Renal pelvis (tissue), 4 donors: ENCODE data around the gene PMVK. TPM values are rescaled to one million over a fixed set of nuclear protein-coding genes. Genes with fewer than 3 reads are reported as not detected.
"Not testable (repeated sequence)": the region's sequence is repeated elsewhere in the genome, so short reads cannot be mapped to it uniquely, and the experiment has no call there.

Source experiments
- DNase-seq: peaks from one replicate; pipeline ENCODE4 v3.0.0-alpha.2; 2013
- polyA plus RNA-seq, 3 donors: library from polyadenylated mRNA; unstranded; fragments of 120-200 nt; gene quantifications; one replicate each; pipeline ENCODE4 v1.2.1, GENCODE V29; 2013; ENCODE audit not compliant: insufficient read length in 3 of 3

The PMVK gene
- polyA plus RNA-seq, 3 donors: 44.1 to 47.2 (median 44.2) TPM

DNA sequence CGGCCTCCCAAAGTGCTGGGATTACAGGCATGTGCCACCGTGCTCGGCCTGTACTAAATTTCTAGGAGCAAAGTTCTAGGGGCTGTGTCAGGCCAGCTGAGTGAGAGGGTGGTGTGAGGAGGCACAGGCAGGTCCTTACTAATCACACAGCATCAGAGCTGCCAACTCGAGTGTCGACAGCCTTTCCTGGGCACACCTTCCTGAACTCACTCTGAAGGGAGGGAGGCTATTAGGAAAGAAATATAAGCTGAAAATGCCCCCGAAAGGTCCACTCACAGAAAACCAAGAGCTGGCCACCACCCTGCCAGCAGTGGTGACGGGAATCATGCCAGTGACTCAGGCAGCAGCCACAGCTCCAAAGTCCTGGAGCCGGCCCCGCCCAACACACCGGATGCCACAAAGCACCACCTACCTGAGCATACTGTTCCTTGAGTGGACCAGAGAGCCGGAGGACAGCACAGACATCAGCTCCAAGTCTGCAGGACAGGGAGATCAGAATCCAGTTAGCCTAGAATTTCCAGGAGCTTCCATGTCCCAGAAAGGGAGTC is 4.5 kb downstream of the PMVK start:
- no peak for DNase-seq

- no peak for DNase-seq
These were observed 10.3 kb downstream of the PMVK start for GRCh38 chr1:154926201-154926600.

GRCh38 chr1:154925335-154926170 is 11.0 kb downstream of the PMVK start:
- no peak for DNase-seq

- DNase-seq: no peak
These were observed 12.8 kb downstream of the PMVK start for GRCh38 chr1:154923695-154924094.

GRCh38 chr1:154913273-154913672 is 23.2 kb downstream of the PMVK start:
- no peak for DNase-seq

- no peak for DNase-seq
These were observed 23.8 kb downstream of the PMVK start for GRCh38 chr1:154912755-154913154.

- no peak for DNase-seq
These were observed 24.6 kb downstream of the PMVK start for GRCh38 chr1:154911691-154912550.

DNA sequence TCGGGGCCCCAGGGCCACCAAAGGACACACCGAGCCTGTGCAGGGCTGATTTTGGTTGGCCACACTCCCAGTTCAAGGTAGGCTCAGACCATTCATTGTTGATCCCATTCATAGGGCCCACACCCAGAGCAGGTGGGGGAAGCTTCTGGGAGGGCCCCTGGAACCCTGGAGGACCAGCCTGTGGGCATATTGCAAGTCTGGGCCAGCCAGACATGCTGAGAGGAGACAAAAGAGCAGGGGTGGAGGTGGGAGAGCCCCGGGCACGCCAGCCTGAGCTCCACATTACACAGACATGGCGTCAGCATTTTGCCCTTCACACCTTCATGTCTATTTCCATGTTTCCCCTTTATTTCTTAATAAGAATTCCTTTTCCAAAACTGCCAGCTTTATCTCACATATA is 25.7 kb downstream of the PMVK start:
- DNase-seq: no peak

DNA sequence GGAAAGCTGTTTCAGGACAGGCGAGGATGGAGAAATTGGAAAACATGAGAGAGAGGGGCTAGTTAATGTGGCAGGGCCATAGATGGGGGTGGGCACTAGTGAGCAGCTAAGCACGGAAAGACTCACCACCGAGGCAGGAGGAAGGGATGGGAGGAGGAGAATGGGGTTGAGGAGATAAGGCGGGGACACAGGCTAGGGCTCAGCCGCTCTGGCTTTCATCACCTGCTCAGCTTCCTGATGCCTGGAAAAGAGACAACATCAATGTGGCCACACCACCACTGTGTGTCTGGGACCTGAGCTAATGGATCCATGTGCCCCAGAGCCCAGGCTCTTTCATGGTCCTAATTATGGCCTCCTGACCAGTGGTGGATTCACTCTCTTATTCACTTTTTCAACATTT is 27.6 kb downstream of the PMVK start:
- DNase-seq: no peak

DNA sequence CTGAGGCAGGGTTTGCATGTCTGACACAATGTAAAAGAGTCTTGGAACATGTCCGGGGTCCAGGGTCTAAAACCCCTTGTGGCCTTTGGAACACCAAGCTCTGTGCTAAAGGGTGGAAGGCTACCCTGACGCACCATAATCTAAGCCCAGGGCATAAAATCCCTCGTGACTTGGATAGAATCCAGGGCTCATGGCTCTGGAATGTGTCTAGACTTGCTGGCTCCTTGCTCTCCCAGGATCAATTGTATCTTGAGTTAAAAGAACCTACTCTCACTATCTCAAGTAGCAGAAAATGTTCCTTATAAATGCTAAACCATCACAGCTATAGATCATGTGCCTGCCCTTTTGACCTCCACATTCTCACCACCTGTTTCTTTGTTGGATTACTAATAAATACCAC is 28.4 kb downstream of the PMVK start:
- DNase-seq: not testable (repeated sequence)

DNA sequence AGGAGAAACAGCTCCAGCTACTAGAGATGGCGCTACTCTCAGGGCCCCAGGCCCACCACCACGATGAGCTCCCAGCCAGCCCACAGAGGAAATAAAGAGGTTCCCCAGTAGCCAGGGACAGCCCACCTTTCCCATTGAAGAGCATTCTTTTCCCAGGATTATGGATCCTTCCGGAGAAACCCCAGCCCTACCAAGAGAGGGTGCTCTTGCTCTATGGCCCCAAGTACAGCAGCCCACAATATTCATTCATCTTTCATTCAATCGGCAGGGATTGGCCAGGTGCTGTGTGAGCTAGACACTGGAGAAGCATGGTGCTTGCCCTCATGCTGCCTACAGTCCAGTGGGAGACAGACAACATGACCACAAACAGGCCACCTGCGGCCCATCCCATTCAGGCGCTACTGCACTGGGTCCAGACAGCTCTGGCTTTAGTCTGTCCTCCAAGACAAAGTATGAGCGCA is 29.9 kb downstream of the PMVK start:
- no peak for DNase-seq

DNA sequence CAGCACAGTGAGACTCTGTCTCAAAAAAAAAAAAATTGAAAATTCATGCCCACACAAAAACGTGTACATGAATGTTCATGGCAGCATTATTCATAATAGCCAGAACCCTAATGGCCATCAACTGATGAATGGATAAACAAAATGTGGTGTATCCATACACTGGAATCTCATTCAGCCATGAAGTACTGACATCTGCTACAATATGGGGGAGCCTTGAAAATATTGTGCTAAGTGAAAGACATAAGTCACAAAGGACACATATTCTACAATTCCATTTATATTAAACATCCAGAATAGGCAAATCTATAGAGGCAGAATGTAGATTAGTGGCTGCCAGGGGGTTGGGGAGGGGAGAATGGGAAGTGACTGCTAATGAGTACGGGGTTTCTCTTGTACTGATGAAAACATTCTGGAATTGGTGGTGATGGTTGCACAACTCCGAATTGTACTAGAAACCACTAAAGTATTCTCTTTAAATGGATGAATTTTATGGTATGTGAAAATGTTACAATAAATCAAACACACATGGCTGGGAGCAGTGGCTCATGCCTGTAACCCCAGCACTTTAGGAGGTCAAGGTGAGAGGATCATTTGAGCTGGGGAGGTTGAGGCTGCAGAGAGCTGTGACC is 33.5 kb downstream of the PMVK start:
- no peak for DNase-seq

DNA sequence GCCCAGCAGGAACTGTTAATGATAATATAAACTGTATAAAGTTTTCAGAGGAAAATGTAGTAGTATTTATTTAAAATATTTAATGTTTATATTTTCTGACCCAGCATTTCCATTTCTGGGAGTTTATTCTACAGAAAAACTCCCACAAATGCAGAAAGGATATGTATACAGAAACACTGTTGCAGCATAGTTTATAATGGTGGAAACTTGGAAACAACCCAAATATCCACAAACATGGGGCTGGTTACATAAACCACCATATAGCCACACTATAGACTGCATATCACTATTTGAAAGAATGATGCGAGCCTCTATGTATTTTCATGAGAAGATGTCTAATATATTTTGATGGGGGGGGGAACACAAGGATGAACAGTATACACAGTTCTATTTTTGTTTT is 34.9 kb downstream of the PMVK start:
- DNase-seq: no peak

GRCh38 chr1:154899041-154899440 is 37.5 kb downstream of the PMVK start:
- no peak for DNase-seq

GRCh38 chr1:154896771-154897286 is 39.7 kb downstream of the PMVK start:
- no peak for DNase-seq

DNA sequence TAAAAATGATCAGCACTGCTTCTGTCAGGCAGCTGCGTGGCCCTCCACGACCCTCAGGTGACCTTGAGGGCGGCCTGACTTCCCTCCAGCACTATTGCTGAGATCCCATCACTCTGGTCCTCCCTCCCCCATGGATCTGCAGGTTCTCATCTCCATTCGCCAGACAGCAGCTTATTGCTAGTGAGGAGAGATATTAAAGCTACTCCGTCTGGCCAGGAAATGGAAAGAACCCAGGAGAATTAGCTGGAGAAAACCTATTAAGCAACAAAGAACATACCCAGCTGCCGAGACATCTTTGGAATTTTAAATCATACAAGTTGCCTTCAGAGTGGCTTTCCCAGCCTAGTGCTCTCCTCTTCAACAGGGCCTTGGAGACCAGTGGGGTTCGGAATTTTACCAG is 40.7 kb downstream of the PMVK start:
- DNase-seq: no peak

DNA sequence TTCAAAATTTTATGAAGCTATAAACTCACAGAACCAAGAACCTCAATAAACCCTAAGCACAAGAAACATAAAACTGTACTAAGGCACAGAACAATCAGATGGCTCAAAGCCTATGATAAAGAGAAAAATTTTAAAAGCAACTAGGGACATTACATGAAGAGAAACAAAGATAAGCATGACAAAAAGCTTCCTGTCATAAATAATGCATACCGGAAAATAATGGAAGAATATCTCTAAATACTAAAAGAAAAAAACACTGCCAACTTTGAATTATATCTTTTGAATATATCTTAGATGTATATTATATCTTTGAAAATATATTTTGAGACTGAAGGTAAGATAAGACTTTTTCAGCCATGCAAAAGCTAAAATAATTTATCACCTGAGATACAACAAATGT is 45.1 kb downstream of the PMVK start:
- no peak for DNase-seq

DNA sequence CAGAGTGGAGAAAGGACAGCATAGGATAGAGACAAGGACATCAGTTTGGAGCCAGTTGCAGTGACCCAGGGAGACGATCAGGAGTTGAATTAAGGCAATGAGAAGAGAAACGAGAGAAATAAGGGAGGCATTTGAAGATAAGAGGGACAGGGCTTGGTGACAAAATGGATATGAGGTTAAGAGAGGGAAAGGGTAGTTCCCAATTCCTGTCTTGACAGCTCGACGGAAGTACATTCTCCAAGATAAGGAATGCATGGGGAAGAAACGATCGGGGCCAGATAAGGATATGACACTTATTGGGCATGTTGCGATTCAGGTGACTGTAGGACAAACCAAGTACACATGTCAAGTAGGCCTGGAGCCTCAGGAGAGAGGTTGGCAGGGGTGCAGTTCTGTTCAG is 47.8 kb downstream of the PMVK start:
- no peak for DNase-seq

DNA sequence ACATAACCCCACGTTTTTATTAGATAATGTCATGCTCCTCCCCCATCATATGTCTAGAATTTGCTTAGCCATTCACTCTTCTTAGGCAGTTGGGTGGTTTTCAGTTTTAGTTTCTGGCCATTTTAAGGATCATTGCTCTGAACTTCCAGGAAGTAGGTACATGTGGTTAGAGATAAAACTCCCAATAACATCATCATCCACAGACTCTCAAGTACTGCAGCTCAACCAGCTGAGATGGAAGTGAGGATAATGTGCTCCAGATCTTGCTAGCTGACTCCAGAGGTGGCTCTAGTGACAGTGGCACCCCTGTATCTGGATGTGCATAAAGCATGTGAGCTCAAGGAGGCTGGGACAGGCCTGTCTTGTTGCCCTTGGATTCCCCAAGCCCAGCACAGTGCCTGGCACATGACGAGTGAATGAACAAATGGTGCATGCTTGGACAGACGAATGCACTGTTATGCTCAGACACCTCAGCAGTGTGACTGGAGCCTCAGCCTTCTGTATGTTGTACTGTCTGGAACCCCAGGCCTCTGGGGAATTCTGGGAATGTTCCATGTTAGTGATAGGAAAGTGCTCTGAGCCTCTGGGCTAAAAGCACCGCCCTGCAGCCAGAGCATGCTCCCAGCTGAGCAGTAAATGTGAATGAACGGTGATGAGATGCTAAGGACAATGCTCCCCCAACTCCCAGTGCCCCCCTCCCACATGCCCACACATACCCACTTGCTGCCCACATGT is 50.1 kb downstream of the PMVK start:
- DNase-seq: no peak

DNA sequence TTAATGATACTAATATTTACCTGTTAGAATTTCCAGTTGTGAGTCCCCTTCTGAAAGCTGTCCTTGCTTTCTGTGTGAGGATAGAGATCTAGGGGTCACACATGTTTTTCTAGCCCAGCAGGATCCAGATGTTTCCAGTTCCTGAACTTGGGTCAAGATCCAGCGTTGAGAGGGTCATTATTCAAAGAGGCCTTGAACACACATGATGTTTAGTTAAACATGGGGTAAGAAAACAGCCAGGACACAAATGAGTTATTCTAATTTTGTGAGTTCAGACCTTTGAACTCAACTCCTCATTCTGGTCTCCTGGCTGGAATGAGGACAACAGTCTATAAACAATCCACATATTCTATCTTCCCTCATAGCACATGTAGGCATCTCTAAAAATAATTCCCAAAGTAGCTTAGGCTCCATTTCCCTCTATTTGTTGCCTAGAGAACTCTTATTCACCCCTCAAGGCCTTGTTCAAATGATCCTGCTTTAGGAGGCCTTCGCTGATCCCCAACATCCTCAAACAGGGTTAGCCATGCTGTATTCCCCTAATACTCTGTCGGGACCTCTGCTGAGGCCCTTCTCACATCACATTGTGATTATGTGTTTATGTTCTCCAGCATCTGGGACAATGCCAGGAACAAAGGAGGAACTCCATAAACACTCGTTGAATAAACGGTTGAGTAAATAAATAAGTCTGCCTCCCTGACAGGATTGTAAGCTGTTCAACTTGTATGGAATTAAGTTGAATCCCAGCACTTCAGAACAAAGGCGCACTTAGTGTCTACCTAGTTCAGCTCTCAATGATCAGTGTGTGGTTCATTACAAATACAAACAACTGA is 51.4 kb downstream of the PMVK start:
- no peak for DNase-seq
